Keratinocyte (primary cell): Measurements from ENCODE around the gene PYCR2. TPM values are rescaled to one million over a fixed set of nuclear protein-coding genes. Genes with fewer than 3 reads are reported as not detected.

Experiments
- DNase-seq: peaks from one replicate; pipeline ENCODE4 v3.0.0-alpha.2; 2011; ENCODE audit warnings: low read depth, missing footprints, low spot score
- FAIRE-seq: peaks from 2 replicates; lab custom pipeline; 2011; peaks lifted over from hg19 to GRCh38; lab: Jason Lieb, UNC
- H2AFZ ChIP-seq: 2 replicates; pipeline ENCODE4 v1.6.0; 2012; ENCODE audit warnings: low read length, control low read depth, inconsistent platforms; ENCODE audit not compliant: control insufficient read depth
- H3K27ac ChIP-seq: 2 replicates; pipeline ENCODE4 v1.5.1; 2011; ENCODE audit warnings: low read length; ENCODE audit not compliant: control insufficient read depth, insufficient read depth
- H3K27me3 ChIP-seq: 3 replicates; pipeline ENCODE4 v1.6.0; 2011; ENCODE audit warnings: low read length; ENCODE audit not compliant: control insufficient read depth, insufficient read depth; ENCODE audit errors: extremely low read depth
- H3K36me3 ChIP-seq, 2 experiments: 2 replicates in 1 of 2; 3 replicates in 1 of 2; pipeline ENCODE4 v1.5.1; 2011; ENCODE audit warnings: low read length in 2 of 2, mild to moderate bottlenecking in 1 of 2; ENCODE audit not compliant: control insufficient read depth in 2 of 2, insufficient read depth in 2 of 2; ENCODE audit errors: extremely low read depth in 1 of 2
- H3K4me1 ChIP-seq: 3 replicates; pipeline ENCODE4 v1.5.1; 2011; ENCODE audit warnings: low read length; ENCODE audit not compliant: control insufficient read depth, insufficient read depth; ENCODE audit errors: extremely low read depth
- H3K4me2 ChIP-seq: 3 replicates; pipeline ENCODE4 v1.6.0; 2011; ENCODE audit warnings: low read depth, low read length; ENCODE audit not compliant: control insufficient read depth, insufficient read depth; ENCODE audit errors: extremely low read depth
- H3K4me3 ChIP-seq, 3 experiments: fragments of 200-600 bp in 1 of 3; sonication (generic) in 1 of 3; 2 replicates in 2 of 3; 3 replicates in 1 of 3; pipeline ENCODE4 v1.5.1; 2011 to 2016; ENCODE audit warnings: low read length in 3 of 3, mild to moderate bottlenecking in 3 of 3, control low read depth in 2 of 3, inconsistent platforms in 1 of 3, low read depth in 1 of 3, mixed read lengths in 1 of 3, mixed run types in 1 of 3, moderate library complexity in 1 of 3; ENCODE audit not compliant: control insufficient read depth in 2 of 3, insufficient read depth in 2 of 3; ENCODE audit errors: extremely low read depth in 1 of 3
- H3K79me2 ChIP-seq: 2 replicates; pipeline ENCODE4 v1.6.0; 2012; ENCODE audit warnings: low read length; ENCODE audit not compliant: control insufficient read depth, insufficient read depth
- H3K9ac ChIP-seq: 3 replicates; pipeline ENCODE4 v1.6.0; 2011; ENCODE audit warnings: low read length; ENCODE audit not compliant: control insufficient read depth, insufficient read depth; ENCODE audit errors: extremely low read depth
- H3K9me1 ChIP-seq: 3 replicates; pipeline ENCODE4 v1.6.0; 2011; ENCODE audit warnings: low read length; ENCODE audit not compliant: control insufficient read depth, insufficient read depth; ENCODE audit errors: extremely low read depth
- H3K9me3 ChIP-seq: 2 replicates; pipeline ENCODE4 v1.5.1; 2012; ENCODE audit warnings: low read depth, low read length; ENCODE audit not compliant: control insufficient read depth
- H4K20me1 ChIP-seq: 3 replicates; pipeline ENCODE4 v1.6.0; 2011; ENCODE audit warnings: low read length; ENCODE audit not compliant: control insufficient read depth, insufficient read depth; ENCODE audit errors: extremely low read depth
- CTCF ChIP-seq, 3 experiments: IDR thresholded peaks in 1 of 3; conservative IDR thresholded peaks in 1 of 3; optimal IDR thresholded peaks in 1 of 3; 2 replicates in 2 of 3; 3 replicates in 1 of 3; pipeline versions ENCODE3 to v1.5.1; 2011; ENCODE audit warnings: low read length in 3 of 3, mild to moderate bottlenecking in 3 of 3, moderate library complexity in 2 of 3, control low read depth in 1 of 3, inconsistent platforms in 1 of 3; ENCODE audit not compliant: insufficient read depth in 2 of 3; ENCODE audit errors: extremely low read depth in 1 of 3
- EZH2 ChIP-seq: IDR thresholded peaks from one replicate; pipeline ENCODE4 v1.6.1; 2012; ENCODE audit warnings: inconsistent platforms, mild to moderate bottlenecking, low read length, moderate library complexity
- dilution Hi-C: fragments of 300-500 bp; cut with MboI; formaldehyde crosslinking; loops from one replicate; pipeline ENCODE4 v1.7.0; 2020; ENCODE audit warnings: low sequenced_read_pairs; ENCODE audit not compliant: extremely low pct_ligation_motif_present
- polyA plus RNA-seq, 5 experiments: library from polyadenylated mRNA; depleted of rRNA in 3 of 5; stranded (reverse) in 3 of 5; stranded (forward) in 1 of 5; unstranded in 1 of 5; fragments of >200 nt; gene quantifications; 1 replicate in 1 of 5; 2 replicates in 3 of 5; 3 replicates in 1 of 5; pipeline versions ENCODE4 v1.2.1 to v1.2.3, GENCODE V29; 2011 to 2012; ENCODE audit warnings: missing spikeins in 2 of 5, low read depth in 1 of 5, low replicate concordance in 1 of 5

The PYCR2 gene
- polyA plus RNA-seq, 1 donor (not counting 4 experiments of a cell fraction or from before 2014, with no cell fraction given): 45.5 TPM

- Histone ChIP-seq H3K4me3 (no peak overlapping the region), H3K79me2 (peaks cover 5% of the 10 kb centered on the region), H3K27ac (peak overlapping the region; percentile 40), H3K36me3 (peaks cover 6 to 22% of the 10 kb centered on the region in 2 experiments), H3K4me1 (peaks cover 58% of the 10 kb centered on the region), H3K9me1 (peaks cover 9% of the 10 kb centered on the region), H4K20me1 (peaks cover 7% of the 10 kb centered on the region), H3K27me3 (no peaks in the 10 kb centered on the region), H2AFZ (no peak overlapping the region), H3K9ac (no peak overlapping the region), H3K4me2 (peak overlapping the region; percentile 40), H3K9me3 (no peaks in the 10 kb centered on the region)
- DNase-seq (peak; percentile 91), FAIRE-seq (peak; percentile 89)
- TF ChIP-seq CTCF (optimal IDR thresholded peaks at IDR 0.05 in 1 of 3, IDR thresholded peaks at IDR 0.05 in 1 of 3, conservative IDR thresholded peaks at IDR 0.05 in 1 of 3; ENCODE audit: extremely low read depth in 1 of 3, insufficient read depth in 2 of 3, low read length in 3 of 3) (no peak), EZH2 (no peak)
- dilution Hi-C loops: no loop called here
These were observed 6.5 kb downstream of the PYCR2 start for GRCh38 chr1:225917536-225917935.

DNA sequence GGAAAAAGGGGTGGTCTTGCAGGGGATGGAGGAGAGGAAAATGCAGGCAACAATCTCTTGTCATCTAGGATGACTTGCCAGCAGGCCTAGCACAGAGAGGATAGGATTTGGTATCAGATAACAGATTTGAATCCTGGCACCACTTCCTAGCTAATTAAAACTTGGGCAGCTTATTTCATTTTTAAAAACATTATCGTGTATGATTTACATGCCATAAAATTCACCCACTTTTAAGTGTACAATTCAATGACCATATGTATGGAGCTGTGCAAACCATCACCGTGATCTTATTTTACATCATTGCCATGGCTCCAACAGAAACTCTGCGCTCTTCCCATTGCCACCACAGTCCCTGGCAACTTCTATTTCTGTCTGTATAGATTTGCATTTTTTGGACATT lies 6.9 kb downstream of the PYCR2 start:
- peaks cover 6 to 22% of the 10 kb centered on the region in 2 experiments for H3K36me3 ChIP-seq
- DNase-seq (no peak), FAIRE-seq (no peak)
- no peak overlapping the region for H3K9ac ChIP-seq
- dilution Hi-C loops: no loop called here
- peaks cover 53% of the 10 kb centered on the region for H3K4me1 ChIP-seq
- H3K27me3 ChIP-seq: no peaks in the 10 kb centered on the region
- no peaks in the 10 kb centered on the region for H3K9me3 ChIP-seq
- no peak overlapping the region for H2AFZ ChIP-seq
- peak overlapping the region; percentile 40 for H3K27ac ChIP-seq
- peaks cover 7% of the 10 kb centered on the region for H4K20me1 ChIP-seq
- peak overlapping the region; percentile 40 for H3K4me2 ChIP-seq
- H3K9me1 ChIP-seq: peaks cover 9% of the 10 kb centered on the region
- no peak overlapping the region for H3K4me3 ChIP-seq
- TF ChIP-seq CTCF (optimal IDR thresholded peaks at IDR 0.05 in 1 of 3, IDR thresholded peaks at IDR 0.05 in 1 of 3, conservative IDR thresholded peaks at IDR 0.05 in 1 of 3; ENCODE audit: extremely low read depth in 1 of 3, insufficient read depth in 2 of 3, low read length in 3 of 3): no peak
- H3K79me2 ChIP-seq: peaks cover 5% of the 10 kb centered on the region
